GM18498 (cell line): ENCODE measurements around the gene TINAGL1.
"Not testable (repeated sequence)": the region's sequence is repeated elsewhere in the genome, so short reads cannot be mapped to it uniquely, and the experiment has no call there.

Experiments used
- ATAC-seq: cut with Tn5 transposase; IDR thresholded peaks from one replicate; pipeline ENCODE4 v1.9.1; 2021; ENCODE audit warnings: mild to moderate bottlenecking, moderate library complexity; ENCODE audit not compliant: unreplicated experiment

The TINAGL1 gene

DNA sequence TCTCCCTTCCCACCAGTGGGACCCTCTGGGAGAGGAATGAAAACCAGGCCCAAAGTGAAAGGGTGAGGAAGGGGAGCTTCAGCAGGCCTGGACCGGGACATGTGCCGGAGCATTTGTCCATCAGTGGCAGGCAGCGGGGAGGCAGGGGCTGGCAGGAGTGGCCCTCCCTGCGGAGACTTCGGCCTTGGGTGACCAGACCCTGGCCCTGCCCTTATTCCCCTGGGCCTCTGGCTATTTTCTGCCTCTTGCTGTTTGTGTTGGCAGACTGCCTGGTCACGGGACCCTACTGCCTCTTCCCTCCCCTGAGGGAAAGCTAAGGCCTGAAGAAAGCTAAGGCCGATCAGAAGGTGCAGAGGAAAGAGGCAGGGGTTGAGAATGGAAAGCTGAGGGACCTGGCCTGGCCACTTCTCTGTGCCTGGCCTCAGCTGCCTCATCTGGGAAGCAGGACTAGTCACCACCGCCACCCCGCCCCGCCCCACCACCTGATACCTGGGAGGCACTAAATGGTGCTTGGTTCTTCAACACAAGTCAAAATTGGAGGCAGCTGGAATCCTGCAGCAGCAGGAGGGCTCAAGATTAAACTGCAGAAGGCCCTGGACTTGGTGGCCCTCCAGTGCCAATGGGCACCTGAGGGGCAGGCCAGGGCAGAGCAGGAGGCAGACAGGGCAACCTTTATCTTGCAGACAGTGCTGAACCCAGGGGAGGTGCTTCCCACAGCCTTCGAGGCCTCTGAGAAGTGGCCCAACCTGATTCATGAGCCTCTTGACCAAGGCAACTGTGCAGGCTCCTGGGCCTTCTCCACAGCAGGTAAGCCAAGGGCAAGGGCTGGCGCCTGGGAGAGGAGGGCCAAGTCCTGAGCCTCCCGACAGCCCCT, 7.9 kb downstream of the TINAGL1 start:
- ATAC-seq = no peak

DNA sequence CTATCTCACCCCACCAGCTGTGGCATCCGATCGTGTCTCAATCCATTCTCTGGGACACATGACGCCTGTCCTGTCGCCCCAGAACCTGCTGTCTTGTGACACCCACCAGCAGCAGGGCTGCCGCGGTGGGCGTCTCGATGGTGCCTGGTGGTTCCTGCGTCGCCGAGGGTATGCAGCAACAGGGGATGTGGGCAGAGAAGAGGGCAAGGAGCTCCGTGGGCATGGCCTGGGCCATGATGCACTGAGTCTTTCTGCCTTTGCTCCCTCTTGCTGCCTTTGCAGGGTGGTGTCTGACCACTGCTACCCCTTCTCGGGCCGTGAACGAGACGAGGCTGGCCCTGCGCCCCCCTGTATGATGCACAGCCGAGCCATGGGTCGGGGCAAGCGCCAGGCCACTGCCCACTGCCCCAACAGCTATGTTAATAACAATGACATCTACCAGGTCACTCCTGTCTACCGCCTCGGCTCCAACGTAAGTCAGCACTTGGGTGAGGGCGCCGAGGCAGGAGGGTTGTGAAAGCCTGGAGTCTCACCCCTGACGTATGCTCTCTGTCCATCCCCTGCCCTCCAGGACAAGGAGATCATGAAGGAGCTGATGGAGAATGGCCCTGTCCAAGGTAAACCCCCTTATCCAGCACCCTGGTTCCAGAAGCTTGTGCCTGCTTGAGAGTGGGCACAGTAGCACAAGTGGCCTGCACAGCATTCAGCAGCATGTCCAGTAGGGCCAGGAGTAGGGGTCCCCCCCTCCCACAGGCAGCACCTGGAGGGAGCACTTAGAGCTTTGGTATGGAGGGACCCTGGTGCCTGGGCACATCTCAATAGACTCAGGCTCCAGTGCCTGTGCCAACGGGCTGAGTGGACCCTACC, 8.8 kb downstream of the TINAGL1 start:
- ATAC-seq = no peak

DNA sequence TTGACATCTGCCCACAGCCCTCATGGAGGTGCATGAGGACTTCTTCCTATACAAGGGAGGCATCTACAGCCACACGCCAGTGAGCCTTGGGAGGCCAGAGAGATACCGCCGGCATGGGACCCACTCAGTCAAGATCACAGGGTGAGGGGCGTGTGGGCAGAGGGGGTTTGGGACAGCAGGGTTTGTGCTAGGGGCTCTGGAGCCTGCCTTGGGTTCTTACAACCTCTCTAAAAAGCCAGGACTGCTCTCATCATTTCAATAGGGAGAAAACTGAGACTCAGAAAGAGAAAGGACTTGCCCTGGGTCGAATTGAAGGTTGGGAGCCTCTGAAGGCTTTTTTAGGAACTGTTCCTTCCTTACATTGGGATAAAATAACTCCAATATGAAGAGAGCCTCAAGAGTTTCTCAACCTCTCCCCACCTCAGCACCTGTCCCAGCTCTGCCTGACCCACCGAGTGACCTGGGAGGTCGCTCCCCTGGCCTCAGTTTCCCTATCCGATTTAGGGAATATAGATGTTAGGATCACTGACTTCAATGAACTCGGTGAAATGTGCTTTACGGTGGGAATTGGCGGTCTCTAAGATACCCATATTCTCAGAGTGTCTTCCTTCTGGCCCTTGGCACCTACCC, 9.5 kb downstream of the TINAGL1 start:
- no peak for ATAC-seq

DNA sequence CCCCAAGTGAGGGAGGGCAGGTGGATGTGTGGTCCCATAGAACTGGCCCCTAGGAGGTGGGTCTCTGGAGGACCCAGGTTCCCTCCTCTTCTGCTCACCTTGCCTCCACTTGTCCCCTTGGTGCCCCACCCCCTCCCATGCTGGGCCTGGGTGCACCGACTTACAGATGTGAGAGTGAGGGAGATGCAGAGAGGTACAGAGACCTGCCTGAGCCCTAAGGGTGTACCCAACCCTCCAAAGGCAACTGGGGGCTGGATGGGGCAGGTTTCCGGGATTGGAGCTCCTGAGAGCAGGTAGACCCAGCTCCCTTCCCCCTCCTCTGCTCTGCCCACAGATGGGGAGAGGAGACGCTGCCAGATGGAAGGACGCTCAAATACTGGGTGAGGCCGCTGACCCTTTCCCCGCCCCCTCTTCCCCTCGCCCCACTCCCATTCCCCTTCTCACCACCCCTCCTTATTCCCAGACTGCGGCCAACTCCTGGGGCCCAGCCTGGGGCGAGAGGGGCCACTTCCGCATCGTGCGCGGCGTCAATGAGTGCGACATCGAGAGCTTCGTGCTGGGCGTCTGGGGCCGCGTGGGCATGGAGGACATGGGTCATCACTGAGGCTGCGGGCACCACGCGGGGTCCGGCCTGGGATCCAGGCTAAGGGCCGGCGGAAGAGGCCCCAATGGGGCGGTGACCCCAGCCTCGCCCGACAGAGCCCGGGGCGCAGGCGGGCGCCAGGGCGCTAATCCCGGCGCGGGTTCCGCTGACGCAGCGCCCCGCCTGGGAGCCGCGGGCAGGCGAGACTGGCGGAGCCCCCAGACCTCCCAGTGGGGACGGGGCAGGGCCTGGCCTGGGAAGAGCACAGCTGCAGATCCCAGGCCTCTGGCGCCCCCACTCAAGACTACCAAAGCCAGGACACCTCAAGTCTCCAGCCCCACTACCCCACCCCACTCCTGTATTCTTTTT, 10.3 kb downstream of the TINAGL1 start:
- ATAC-seq = no peak

DNA sequence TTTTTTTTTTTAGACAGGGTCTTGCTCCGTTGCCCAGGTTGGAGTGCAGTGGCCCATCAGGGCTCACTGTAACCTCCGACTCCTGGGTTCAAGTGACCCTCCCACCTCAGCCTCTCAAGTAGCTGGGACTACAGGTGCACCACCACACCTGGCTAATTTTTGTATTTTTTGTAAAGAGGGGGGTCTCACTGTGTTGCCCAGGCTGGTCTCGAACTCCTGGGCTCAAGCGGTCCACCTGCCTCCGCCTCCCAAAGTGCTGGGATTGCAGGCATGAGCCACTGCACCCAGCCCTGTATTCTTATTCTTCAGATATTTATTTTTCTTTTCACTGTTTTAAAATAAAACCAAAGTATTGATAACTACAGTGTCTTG, 11.0 kb downstream of the TINAGL1 start:
- not testable (repeated sequence) for ATAC-seq

DNA sequence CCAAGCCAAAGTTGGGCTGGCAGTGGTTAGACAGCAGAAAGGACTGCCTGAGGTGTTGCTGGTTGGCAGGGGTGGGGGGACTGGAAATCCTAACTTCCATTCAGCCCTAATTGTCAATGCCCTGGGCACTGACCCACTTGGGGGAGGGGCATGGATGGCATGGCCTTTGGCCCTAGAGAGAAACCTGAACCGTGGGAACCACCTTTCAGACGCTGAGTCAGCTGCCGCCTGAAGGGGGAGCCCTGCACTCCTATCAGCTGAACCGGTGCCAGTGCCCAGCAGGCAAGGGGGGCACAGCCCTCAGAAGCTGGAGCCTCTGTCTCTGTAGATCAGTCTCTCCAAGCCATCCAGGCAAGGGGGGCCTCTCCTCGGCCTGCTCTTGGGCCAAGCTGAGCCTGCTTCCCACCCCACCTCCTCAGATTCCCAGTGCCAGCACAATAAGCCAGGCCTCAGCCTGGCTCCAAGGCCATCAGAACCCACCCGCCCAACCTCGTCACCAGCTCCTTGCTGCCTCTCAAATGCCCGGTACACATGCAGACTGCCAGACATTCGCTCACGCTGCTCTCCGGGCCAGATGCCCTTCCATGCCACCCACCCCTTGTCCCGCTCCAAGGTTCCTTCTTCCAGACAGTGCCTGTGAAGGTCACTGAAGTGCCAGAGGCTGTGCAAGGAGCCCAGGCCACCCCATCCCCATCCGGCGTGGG, 11.6 kb downstream of the TINAGL1 start:
- ATAC-seq = no peak

DNA sequence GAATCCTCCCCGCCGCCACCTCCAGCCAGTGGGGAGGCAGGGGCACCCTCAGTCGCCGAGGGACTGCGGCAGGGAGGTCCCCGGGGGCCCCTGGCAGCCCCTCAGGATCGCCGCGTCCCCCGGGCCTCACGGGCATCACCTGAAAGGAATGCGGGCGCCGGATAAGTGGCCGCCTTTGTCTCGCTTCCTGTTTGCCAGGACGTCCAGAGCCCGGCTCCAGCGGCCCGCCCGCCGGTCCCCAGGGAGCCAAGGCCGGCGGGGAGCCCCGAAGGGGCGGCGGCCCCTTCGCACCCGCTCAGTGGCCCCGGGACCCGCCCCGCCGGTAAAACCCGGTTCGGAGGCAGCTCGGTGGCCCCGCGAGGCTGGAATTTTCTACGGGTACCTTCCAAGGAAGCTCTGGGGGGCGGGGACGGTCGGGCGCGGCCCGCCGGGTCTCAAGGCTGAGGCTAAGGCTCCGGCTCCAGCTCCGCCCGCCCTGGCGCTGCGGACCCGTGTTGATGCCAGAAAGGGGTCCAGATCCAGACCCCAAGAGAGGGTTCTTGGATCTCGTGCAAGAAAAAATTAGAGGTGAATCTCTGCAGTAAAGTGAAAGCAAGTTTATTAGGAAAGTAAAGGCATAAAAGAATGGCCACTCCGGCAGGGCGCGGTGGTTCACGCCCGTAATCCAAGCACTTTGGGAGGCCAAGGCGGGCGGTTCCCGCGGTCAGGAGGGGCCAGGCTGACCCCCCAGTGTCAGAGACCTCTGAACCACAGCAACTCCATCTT, 12.6 kb downstream of the TINAGL1 start:
- ATAC-seq = no peak

DNA sequence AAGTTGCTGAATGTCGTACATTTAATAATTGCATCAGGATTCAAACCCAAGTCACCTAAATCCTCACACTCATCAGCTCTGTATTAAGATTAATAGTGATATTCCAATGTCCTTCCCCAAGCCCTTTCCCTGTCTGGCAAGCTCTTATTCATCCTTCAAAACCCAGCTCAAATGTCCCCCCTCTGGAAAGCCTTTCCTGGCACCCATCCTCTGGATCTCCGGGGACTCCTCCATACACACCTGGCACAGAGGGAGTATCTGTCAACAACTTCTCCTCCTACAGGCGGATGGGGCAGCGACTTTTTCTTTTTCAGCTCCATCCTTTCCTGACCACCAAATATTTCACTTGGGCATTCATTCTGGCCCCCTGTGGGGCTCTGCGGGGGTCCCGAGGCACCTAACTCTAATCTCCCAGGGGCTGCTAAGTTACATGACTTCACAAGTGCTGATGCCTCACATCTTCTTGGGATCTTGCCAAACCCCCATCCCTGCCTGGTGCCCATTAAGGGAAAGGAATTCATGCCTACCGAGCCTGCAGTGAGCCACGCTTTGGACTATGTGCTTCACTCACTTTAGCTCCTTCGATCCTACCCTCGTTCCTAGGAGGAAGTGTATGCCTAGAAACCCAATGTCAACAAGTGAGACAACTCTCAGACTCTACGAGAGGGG, 15.2 kb downstream of the TINAGL1 start:
- ATAC-seq = no peak

DNA sequence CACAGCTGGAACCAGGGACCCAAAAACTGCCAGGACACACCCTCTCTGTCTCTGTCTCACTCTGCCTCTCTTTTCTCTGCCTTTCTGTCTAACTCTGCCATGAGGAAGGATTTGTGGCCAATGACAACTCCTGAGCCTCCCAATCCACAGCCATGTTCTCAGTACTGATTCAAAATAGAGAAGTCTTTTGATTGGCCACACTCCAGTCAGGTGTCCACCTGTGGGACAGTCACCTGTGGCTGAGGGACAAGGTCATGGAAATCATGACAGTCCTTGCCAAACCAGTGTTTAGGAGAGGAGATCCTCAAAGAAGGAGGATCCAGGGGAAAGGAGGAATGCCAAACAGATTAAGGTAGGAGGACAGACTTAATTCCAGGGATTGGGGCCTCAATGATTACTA, 15.8 kb downstream of the TINAGL1 start:
- no peak for ATAC-seq

DNA sequence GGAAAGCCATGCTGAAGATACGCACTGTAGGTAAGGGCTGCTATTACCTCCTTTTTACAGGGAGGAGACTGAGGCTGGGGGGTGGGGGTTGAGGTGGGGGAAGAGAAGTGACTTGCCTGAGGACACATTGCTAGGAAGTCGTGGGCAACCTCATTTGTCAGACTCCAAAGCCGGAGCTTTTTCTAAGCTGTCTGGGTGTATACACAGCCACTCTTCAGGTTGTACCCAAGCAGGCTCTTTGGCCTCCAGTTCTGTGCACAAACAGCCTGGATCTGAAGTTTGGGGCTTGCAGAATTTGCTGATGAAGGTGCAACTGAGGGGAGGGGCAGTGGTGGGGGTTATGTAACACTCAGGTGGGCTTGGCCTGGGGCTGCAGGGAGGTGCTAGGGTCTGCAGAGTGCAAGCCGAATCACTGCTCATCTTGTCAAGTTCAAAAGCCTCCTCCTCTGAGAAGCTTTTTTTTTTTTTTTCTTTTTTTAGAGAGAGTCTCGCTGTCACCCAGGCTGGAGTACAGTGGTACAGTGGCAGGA, 16.9 kb downstream of the TINAGL1 start:
- no peak for ATAC-seq

DNA sequence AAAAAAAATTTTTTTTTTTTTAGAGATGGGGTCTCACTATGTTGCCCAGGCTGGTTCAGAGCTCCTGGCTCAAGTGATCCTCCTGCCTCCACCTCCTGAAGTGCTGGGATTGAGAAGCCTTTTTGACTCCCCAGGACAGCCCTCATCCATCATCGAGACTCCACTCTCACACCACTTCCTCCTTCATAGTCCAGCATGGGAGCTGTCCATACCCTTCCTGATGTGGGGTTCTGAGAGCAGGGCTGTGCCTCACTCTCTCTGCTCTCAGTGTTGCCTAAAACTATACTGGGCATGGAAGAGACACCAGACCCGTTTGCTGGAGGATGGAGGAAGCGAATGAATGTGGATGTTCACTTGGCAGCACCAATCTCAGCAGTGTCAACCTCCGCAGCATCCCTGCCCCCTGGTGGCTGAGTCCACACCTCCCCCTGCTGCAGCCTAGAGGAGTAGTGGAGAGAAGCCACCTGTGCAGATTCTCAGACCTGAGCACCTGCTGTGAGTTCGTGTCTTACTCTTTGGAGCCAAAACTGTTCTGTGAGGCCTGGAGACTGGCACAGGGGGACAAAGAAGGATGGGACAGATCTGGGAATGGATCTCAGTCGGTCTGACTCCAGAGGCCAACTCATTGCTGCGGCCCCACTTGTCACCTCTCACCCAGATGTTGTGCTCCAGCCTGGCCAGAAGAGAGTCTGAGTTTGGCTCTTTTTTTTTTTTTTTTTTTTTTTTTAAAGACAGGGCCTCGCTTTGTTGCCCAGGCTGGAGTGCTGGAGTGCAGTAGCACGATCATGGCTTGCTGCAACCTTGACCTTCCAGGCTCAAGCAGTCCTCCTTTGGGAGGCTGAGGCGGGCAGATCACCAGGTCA, 17.7 kb downstream of the TINAGL1 start:
- no peak for ATAC-seq

DNA sequence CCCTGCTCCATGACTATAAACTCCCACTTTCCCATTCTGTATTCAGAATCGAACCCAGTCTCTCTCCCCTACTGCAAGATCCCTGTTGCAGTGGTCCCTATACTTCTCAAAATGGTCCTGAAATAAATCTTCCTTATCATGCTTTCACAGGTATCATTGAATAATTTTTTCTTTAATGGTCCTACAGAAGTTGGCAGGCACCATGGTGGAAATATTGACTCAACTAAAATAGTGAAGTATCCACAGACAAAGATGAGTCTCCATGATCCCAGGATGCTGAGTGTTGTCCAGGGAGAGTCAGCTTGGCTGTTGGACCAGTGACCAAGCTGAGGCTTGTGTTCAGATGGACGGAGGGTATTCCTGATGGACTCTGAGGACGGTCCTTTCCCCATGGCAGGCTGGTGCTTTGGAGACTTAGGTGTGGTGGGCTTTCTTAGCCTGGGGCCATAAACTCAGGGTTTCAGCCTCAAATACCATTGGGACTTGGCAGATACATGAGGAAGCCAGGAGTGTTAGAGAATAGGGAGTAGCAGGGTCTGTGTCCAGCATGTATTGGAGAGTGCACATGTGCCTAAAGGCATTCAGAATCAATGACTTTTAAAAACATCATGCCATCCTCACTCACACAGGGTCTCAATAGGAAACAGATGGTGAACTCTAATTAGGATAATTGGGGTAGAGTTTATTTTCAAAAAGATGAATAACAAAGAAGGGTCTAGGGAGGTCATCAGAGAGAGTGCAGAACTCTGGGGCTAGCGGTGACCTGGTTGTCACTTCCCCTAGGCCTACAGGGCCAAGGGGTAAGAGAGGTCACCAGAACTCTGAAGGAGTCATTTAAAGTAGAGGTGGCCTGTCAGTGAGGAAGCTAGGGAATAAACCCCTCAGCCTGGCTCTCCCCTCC, 19.8 kb downstream of the TINAGL1 start:
- ATAC-seq = no peak

DNA sequence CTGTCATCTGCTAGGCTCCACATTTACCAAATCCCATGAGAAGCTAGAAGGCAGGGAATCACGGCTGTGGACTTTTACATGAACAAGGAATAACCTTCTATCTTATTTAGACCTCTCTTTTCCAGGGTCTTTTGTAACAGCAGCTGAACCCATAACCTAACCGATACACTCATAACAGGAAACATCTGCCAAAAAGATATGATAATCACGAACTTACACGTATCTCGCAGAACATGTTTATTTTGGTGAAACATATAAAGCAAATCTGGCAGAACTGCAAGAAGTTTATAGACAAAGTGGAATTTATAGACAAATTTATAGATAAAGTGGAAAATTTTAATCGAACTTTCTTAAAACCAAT, 20.4 kb downstream of the TINAGL1 start:
- no peak for ATAC-seq

DNA sequence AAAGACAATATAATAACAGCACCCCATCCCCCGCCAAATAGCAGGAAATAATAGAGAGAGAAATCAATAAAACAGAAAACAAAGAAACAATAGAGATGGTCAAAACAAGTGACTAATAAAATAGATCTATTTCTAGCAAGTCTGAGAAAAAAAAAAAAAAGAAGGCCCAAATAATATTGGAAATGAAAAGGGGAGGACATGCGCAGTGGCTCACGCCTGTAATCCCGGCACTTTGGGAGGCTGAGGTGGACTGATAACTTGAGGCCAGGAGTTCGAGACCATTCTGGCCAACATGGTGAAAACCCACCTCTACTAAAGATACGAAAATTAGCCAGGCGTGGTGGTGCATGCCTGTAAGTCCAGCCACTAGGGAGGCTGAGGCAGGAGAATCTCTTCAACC, 22.7 kb downstream of the TINAGL1 start:
- no peak for ATAC-seq

DNA sequence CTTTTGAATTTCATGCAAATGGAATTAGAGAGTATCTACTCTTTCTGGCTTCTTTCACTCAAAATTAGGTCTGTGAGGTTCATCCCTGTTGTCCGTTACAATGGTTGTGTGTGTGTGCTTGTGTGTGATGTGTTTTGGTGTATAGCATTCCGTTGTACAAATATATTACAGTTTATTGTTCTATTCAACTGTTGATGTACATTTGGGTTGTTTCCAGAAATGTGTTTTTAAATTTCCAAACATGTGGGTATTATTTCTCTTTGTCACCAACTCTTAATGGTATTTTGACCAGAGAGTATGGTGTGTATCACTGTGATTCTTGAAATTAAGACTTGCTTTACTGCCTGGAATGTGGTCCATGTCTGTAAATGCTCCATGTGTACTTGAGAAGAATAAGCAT, 24.3 kb downstream of the TINAGL1 start:
- ATAC-seq = no peak

DNA sequence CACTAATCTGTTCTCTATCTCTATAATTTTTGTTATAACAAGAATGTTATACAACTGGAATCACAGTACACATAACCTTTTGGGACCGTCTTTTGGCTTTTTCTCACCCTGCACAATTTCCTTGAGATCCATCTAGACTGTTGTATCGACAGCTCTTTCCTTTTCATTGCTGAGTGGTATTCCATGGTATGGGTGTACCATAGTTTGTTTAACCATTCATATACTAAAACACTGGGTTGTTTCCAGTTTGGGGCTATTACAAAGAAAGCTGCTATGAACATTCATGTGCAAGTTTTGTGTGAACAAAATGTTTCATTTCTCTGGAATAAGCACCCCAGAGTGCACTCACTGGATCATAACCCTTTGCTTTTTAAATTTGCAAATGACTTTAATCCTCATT, 25.8 kb downstream of the TINAGL1 start:
- no peak for ATAC-seq
